Esophagus squamous epithelium (tissue), 4 donors: ENCODE results near the gene ZG16.

Experiments
- POLR2A ChIP-seq, 4 donors: fragments of 450-650 bp; IDR thresholded peaks; one replicate each; pipeline ENCODE4 v1.6.1; 2017; ENCODE audit warnings: antibody characterized with exemption in 4 of 4, mild to moderate bottlenecking in 4 of 4, moderate library complexity in 3 of 4
- TF ChIP-seq, protein P1 (sequence below), 6 experiments: fragments of 450-650 bp in 4 of 6; fragments of 200-600 bp in 2 of 6; sonication (generic) in 2 of 6; IDR thresholded peaks; one replicate each; pipeline ENCODE4 v1.5.1; 2016 to 2019; ENCODE audit warnings: antibody characterized with exemption in 6 of 6, mild to moderate bottlenecking in 4 of 6, moderate library complexity in 4 of 6

DNA sequence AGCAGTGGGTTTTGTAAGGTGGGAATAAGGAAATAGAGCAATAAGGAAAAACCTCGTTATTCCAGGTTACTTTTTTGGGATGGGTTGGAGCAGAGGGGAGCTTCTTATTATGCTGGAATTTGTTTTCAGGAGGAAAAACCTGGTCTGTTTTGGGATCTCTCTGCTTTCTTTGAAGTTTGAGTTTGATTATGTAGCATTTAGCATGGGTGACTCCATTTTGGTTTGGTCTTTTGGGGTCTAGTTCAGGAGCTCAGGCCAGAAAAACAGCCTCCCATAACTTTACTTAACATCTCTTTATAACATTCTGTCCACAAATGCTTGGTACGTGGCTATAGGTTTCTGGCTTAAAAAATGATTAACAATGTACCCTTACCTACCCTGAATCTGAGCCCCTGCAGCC, 8.5 kb upstream of the ZG16 start:
- TF ChIP-seq, protein P1, sequence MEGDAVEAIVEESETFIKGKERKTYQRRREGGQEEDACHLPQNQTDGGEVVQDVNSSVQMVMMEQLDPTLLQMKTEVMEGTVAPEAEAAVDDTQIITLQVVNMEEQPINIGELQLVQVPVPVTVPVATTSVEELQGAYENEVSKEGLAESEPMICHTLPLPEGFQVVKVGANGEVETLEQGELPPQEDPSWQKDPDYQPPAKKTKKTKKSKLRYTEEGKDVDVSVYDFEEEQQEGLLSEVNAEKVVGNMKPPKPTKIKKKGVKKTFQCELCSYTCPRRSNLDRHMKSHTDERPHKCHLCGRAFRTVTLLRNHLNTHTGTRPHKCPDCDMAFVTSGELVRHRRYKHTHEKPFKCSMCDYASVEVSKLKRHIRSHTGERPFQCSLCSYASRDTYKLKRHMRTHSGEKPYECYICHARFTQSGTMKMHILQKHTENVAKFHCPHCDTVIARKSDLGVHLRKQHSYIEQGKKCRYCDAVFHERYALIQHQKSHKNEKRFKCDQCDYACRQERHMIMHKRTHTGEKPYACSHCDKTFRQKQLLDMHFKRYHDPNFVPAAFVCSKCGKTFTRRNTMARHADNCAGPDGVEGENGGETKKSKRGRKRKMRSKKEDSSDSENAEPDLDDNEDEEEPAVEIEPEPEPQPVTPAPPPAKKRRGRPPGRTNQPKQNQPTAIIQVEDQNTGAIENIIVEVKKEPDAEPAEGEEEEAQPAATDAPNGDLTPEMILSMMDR (IDR thresholded peaks at IDR 0.05) = no peak
- TF ChIP-seq POLR2A (IDR thresholded peaks at IDR 0.05) = no peak
